Stimulated activated CD4-positive, alpha-beta T cell treated with anti-CD3 and anti-CD28 coated beads, Interleukin-15, amount 100 ng/mL, for 1 hour (primary cell): ENCODE measurements around the gene HHIPL1.

Experiments used
- DNase-seq, 2 donors: peaks; one replicate each; pipeline ENCODE4 v3.0.0-alpha.2; 2020; ENCODE audit warnings: low read depth in 1 of 2, low spot score in 1 of 2

Gene HHIPL1

GRCh38 chr14:99644723-99645544 is at the start of gene HHIPL1:
TSS of gene HHIPL1 (plus strand) at chr14:99645129. CDS start at chr14:99645208, 79 bp downstream.
- DNase-seq: no peak

DNA sequence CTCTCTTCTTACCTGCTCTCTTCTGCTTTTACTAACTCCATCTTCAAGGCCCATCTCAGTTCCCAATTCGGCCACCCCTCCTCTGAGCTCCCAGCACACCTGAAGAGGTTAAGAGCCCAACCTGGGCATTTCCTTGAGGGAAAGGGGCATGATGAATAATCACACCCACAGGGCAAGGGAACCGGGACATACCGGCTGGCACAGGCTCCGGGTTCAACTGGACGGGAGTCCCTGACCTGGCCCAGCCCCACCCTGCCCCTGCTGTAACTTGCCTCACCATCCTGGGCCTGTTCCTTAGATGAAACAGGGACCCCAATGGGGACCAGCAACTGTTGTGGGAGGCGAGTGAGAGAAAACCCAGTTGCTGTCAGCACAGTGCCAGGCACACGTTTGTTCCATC is 49.4 kb upstream of the HHIPL1 start:
- no peak for DNase-seq

GRCh38 chr14:99596071-99596627 is 48.8 kb upstream of the HHIPL1 start:
- no peak for DNase-seq

DNA sequence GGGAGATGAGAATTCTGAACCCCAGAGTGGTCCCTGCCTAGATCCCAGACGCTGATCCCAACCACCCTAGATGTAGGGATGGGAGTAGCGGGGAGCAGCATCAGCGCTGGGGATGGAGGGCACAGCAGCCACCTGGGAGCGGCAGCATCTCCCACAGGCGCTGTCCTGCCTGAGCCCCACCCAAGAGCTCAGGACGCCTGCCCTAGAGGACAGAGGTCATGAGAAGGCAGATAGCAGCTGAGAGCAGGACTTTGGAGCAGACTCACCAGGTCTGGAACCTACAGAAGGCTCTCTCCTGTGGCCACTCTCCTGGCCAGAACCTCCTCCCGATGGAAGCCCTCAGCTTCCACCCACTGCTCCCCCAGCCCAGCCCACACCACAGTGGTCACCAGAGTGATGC is 48.2 kb upstream of the HHIPL1 start:
- no peak for DNase-seq

GRCh38 chr14:99597911-99598600 is 46.9 kb upstream of the HHIPL1 start:
- DNase-seq: no peak

GRCh38 chr14:99598774-99599173 is 46.2 kb upstream of the HHIPL1 start:
- no peak for DNase-seq

DNA sequence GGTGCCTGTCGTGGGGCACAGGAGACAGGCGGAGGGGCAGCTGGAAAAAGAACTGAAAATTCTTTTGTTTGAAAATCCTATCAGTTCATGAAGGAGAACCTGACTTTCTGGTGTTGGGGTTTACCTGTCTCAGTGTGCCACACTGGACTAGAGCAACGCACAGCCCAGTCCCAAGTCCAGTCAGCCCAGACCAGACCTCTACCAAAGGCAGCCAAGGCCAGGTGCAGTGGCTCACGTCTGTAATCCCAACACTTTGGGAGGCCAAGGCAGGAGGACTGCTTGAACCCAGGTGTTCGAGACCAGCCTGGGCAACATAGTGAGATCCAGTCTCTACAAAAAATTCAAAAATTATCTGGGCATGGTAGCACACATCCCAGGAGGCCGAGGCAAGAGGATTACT is 45.5 kb upstream of the HHIPL1 start:
- no peak for DNase-seq

- no peak for DNase-seq
Observed at GRCh38 chr14:99600232-99600888, 44.6 kb upstream of the HHIPL1 start.

DNA sequence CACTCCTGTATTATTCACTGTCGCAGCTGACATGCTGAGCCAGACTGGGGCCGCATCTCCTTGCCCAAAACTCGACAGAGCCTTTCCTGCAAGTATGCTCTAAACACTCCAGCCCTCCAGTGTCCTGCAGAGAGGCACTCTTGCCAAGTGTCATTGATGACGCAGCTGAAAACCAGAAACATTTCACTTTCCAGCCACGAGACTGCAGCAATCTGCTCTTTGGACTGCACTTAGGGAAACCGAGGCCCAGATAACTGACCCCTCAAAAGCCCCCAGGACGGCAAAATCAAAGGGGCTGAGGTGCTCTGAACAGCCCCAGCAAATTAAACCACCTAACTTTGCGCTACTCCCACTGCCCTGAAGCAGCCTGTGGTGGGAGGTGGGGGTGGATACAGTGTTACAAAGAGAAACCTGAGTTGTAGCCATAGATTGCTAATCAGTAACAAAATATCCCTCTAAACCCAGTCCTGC is 43.5 kb upstream of the HHIPL1 start:
- DNase-seq: no peak

DNA sequence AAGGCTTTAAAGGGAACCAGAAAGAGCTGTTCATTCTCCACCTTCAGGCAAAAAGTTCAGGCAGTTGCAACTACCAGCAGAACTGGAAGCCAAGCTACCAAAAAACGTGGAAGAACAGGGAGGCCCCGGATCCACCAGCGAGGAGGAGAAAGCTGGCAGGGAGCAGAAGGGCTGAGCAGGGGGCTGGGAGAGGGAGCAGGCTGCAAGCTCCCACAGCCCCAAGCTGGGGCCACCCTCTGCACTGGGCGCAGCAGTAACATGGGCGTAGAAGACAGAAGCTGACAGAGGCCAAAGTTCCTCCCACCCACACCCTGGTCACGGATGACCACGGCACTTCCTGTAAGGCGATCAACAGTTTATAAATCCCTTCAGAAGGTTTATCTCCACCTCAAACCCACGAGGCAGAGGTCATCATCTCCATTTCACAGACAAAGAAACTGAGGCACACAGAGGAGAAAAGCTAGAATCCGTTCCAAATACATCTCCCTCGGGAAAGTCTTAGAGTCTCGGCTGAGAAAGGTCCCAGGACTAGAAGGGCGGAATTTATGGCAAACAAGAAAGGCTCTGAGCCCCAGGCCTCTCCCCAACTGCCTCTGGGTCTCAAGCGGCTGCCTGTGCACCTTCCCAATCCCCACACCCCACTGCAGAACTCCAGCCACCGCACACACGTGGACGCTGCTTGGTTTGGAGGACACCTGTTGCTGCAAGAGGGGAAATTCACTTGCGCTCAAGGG is 42.7 kb upstream of the HHIPL1 start:
- no peak for DNase-seq

DNA sequence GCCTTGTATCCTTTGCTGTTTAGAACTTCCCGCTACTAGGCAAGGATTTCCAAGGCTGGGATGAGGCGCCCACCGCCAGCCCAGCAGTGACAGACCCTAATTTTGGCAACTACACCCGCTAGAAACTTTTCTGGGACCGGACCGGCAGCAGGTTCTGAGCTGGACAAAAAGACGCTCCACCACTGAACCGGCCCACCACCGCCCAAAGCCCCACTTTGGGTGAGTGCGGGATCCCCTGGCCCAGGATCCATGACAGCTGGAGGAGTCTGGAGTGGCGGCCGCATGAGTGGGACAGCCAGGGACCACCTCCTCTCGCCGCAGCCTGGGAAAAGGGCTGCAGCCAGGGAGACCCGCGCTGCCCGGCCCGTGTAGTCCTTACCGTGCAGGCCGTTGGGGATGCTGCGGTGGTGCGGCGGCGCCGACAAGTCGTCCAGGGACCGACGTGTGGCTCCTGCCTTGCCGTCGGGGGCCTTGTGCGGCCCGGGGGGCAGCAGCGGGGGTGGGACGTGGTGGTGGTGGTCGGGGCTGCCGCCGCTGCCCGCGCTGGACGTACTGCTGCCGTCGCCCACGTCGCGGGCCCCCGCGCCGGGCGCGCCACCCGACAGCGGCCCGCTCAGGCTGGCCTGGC is 42.0 kb upstream of the HHIPL1 start:
- no peak for DNase-seq

GRCh38 chr14:99603471-99604277 is 41.3 kb upstream of the HHIPL1 start, which contains the start of gene CCDC85C:
TSS of gene CCDC85C (minus strand) at chr14:99604207. CDS start at chr14:99603959, 248 bp downstream.
- peak; percentile 5 to 20 for DNase-seq

DNA sequence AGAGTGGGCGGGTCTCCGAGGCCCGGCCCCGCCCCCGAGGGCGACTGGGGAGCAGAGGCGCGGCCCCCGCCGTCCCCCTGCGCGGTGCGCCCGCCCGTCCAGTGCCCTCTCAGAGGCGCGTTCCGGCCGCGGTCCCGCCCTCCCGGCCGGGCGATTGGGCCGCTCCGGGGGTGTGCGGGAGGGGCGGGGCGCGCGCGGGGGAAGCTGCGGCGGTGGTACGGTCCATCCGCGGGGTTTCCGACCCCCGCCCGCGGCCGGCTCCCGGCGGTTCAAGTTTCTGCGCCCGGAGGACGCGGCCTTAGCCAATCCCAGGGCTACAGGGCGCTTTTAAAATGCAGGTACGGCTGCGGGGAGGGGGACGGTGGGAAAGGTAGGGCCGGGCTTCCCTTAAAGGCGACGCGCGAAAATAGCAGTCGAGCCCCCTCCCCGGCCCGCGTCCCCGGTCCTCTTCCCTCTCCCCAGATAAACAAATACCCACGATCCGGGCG is 40.6 kb upstream of the HHIPL1 start:
- peak; percentile 91 to 97 for DNase-seq

DNA sequence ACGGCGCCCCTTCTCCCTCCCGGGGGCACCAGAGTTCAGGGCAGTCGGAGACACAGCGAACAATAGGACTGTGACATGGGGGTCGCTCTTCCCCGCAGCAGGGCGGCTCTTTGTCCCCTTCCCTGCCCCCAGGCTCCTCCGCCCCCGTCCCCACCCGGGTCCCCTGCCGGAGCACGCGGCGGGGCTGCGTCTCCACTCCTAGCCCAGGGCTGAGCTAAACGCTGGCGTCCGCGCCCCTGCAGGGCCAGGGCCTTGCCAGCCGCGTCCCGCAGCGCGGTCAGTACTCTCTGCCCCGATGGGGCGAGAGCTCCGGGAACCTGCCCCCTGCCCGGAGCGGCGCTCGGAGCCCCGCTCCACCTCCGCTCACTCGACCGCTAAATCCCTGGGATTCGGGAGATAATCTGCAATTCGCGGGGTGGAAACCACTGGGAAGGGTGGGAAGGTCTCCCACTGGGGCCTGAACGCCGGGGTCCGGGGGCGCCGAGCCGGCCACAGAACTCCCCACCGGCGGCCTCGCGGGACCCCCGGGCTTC is 40.1 kb upstream of the HHIPL1 start:
- DNase-seq: no peak

GRCh38 chr14:99605299-99605961 is 39.5 kb upstream of the HHIPL1 start:
- peak; percentile 66 for DNase-seq

DNA sequence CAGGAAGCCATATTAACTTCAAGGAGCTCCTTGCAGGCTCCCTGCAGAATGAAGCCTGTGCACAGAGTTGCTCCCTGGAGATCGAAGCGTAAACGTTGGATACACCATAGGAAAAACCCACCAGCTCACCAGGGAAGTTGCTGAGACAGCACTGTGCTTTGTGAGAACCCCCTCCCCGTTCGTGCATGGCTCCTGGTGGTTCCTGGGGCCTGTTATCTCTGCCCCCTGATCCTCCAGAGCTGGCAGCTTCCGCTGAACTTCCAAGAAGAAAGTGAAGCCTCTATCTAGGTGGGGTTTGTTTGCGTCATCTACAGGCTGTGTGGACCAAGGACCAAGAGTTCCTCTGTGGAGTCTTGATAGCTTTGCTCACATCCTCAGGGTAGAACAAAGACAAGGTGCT is 38.6 kb upstream of the HHIPL1 start:
- no peak for DNase-seq

DNA sequence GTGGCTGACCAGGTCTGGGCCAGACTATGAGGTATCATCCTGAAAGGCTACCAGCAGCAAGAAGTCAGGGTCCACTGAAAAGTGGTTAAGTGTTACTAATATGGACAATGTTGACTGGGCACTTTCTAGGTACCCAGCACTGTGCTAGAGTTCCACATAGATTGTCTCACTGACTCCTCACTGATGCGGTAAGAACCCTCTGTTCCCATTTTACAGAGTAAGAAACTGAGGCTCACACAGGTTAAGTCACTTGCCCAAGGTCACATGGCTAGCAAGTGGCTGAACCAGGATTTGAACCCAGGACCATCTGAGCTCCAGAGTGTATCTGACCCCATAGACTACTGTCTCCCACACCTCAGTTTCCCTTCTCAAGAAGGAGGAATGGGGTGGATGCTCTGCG is 36.3 kb upstream of the HHIPL1 start:
- no peak for DNase-seq
